Stimulated activated CD4-positive, alpha-beta T cell treated with anti-CD3 and anti-CD28 coated beads, TNF-alpha, amount 100 ng/mL, for 24 hours (primary cell): ENCODE measurements around the gene CCDC144A.
"Not testable (repeated sequence)": the region's sequence is repeated elsewhere in the genome, so short reads cannot be mapped to it uniquely, and the experiment has no call there.

Experiments used
- DNase-seq, 3 experiments: peaks; one replicate each; pipeline ENCODE4 v3.0.0-alpha.2; 2020; ENCODE audit warnings: low read depth in 3 of 3

Gene CCDC144A

GRCh38 chr17:16751224-16751923, 61.3 kb downstream of the CCDC144A start:
- not testable (repeated sequence) for DNase-seq

- DNase-seq, result not testable (repeated sequence)
These were observed 61.9 kb downstream of the CCDC144A start for GRCh38 chr17:16751924-16752287.

- DNase-seq, result not testable (repeated sequence)
These were observed 67.5 kb downstream of the CCDC144A start for GRCh38 chr17:16757520-16757919.

- not testable (repeated sequence) for DNase-seq
These were observed 68.1 kb downstream of the CCDC144A start for GRCh38 chr17:16758177-16758576.

GRCh38 chr17:16768290-16769175, 78.5 kb downstream of the CCDC144A start:
- not testable (repeated sequence) for DNase-seq

GRCh38 chr17:16772394-16773145, 82.5 kb downstream of the CCDC144A start:
- DNase-seq, result not testable (repeated sequence)

- not testable (repeated sequence) for DNase-seq
These were observed 83.1 kb downstream of the CCDC144A start for GRCh38 chr17:16773146-16773522.

- DNase-seq, result not testable (repeated sequence)
These were observed 97.8 kb downstream of the CCDC144A start for GRCh38 chr17:16787851-16788250.

GRCh38 chr17:16788889-16789536, 99.0 kb downstream of the CCDC144A start:
- DNase-seq, result not testable (repeated sequence)

GRCh38 chr17:16789622-16790021, 99.6 kb downstream of the CCDC144A start:
- not testable (repeated sequence) for DNase-seq

GRCh38 chr17:16790313-16790871, 100.4 kb downstream of the CCDC144A start:
- DNase-seq, result not testable (repeated sequence)

- DNase-seq, result not testable (repeated sequence)
These were observed 104.2 kb downstream of the CCDC144A start for GRCh38 chr17:16794215-16794614.

GRCh38 chr17:16795894-16796293, 105.9 kb downstream of the CCDC144A start:
- DNase-seq, result not testable (repeated sequence)

GRCh38 chr17:16804851-16805250, 114.8 kb downstream of the CCDC144A start:
- DNase-seq, result not testable (repeated sequence)

- not testable (repeated sequence) for DNase-seq
These were observed 116.6 kb downstream of the CCDC144A start for GRCh38 chr17:16806599-16806998.

- DNase-seq, result not testable (repeated sequence)
These were observed 117.6 kb downstream of the CCDC144A start for GRCh38 chr17:16807620-16808019.

GRCh38 chr17:16810236-16810635, 120.2 kb downstream of the CCDC144A start:
- DNase-seq, result not testable (repeated sequence)

- DNase-seq, result not testable (repeated sequence)
These were observed 122.1 kb downstream of the CCDC144A start for GRCh38 chr17:16812126-16812525.

- DNase-seq, result no peak
These were observed 124.4 kb downstream of the CCDC144A start for GRCh38 chr17:16814439-16814838.

- DNase-seq, result no peak
These were observed 127.2 kb downstream of the CCDC144A start for GRCh38 chr17:16817201-16817600.

GRCh38 chr17:16817940-16818339, 127.9 kb downstream of the CCDC144A start:
- DNase-seq, result not testable (repeated sequence)
